K562 (cell line): ENCODE results near the gene CAPN8. TPM values are rescaled to one million over a fixed set of nuclear protein-coding genes. Genes with fewer than 3 reads are reported as not detected.

Experiments used
- ATAC-seq: fragments of 200-7000 bp; cut with Tn5 transposase; 3 replicates; pipeline ENCODE4 v1.9.1; 2020; ENCODE audit warnings: moderate library complexity
- BruUV-seq: library from RNA; stranded (reverse); fragments of 400-500 nt; replicated peaks from 2 replicates; lab custom pipeline; 2021; lab: Mats Ljungman, UMichigan
- CTCF ChIA-PET: fragments of 300-600 bp; formaldehyde crosslinking; extraction: SDS; loops from one replicate; lab custom pipeline; 2021; ENCODE audit warnings: low intra/inter-chr PET ratio; lab: Yijun Ruan, JAX
- POLR2A ChIA-PET: fragments of 300-600, 350-650 bp; sonication (Branson Sonifier 250); formaldehyde crosslinking; extraction: SDS; loops from one replicate; lab custom pipeline; 2021; ENCODE audit warnings: antibody characterized with exemption, inconsistent platforms; lab: Yijun Ruan, JAX
- DNase-seq, 4 experiments: peaks; one replicate each; pipeline versions ENCODE4 v3.0.0 to v3.0.0-alpha.2; 2011 to 2018; ENCODE audit warnings: low spot score in 3 of 4, mixed read lengths in 3 of 4; ENCODE audit errors: extremely low read depth in 1 of 4
- FAIRE-seq: peaks from 2 replicates; lab custom pipeline; 2011; peaks lifted over from hg19 to GRCh38; lab: Jason Lieb, UNC
- H2AFZ ChIP-seq: 2 replicates; pipeline ENCODE4 v1.6.0; 2011; ENCODE audit warnings: low read depth, low read length, control low read depth, inconsistent platforms
- H3K27ac ChIP-seq: fragments of 200-600 bp; 3 replicates; pipeline ENCODE4 v1.8.0; 2011; ENCODE audit warnings: low read depth, mild to moderate bottlenecking, control low read depth, inconsistent platforms, low read length, moderate library complexity, mixed read lengths; ENCODE audit errors: extremely low read depth
- H3K27me3 ChIP-seq, 2 experiments: fragments of 300-600 bp in 1 of 2; 2 replicates in 1 of 2; 3 replicates in 1 of 2; pipeline versions ENCODE4 v1.6.0 to v1.8.0; 2011; ENCODE audit warnings: inconsistent platforms in 2 of 2, low read length in 2 of 2, mild to moderate bottlenecking in 1 of 2, mixed read lengths in 1 of 2, moderate library complexity in 1 of 2; ENCODE audit not compliant: control insufficient read depth in 2 of 2, insufficient read depth in 2 of 2
- H3K36me3 ChIP-seq: fragments of 300-600 bp; 3 replicates; pipeline ENCODE4 v1.8.0; 2011; ENCODE audit warnings: mild to moderate bottlenecking, low read length, inconsistent platforms; ENCODE audit not compliant: control insufficient read depth, insufficient read depth
- H3K4me1 ChIP-seq, 2 experiments: fragments of 200-600 bp in 1 of 2; replicated peaks in 1 of 2; 2 replicates in 1 of 2; 3 replicates in 1 of 2; pipeline versions ENCODE4 v1.5.1 to v1.8.0; 2011; ENCODE audit warnings: inconsistent platforms in 2 of 2, low read length in 2 of 2, mild to moderate bottlenecking in 1 of 2, mixed read lengths in 1 of 2, moderate library complexity in 1 of 2; ENCODE audit not compliant: control insufficient read depth in 2 of 2, insufficient read depth in 2 of 2
- H3K4me2 ChIP-seq: 2 replicates; pipeline ENCODE4 v1.6.1; 2011; ENCODE audit warnings: low read length, control low read depth, inconsistent platforms, mixed read lengths; ENCODE audit not compliant: insufficient read depth
- H3K4me3 ChIP-seq: fragments of 200-600 bp; sonication (generic), shearing (Covaris generic); 2 replicates; pipeline ENCODE4 v1.5.1; 2016; ENCODE audit warnings: control low read depth, inconsistent platforms
- H3K79me2 ChIP-seq: fragments of 200-600 bp; 3 replicates; pipeline ENCODE4 v1.8.0; 2011; ENCODE audit warnings: low read length, inconsistent platforms; ENCODE audit not compliant: control insufficient read depth, insufficient read depth
- H3K9ac ChIP-seq, 2 experiments: 2 replicates each; pipeline versions ENCODE4 v1.6.0 to v1.6.1; 2011; ENCODE audit warnings: low read depth in 2 of 2, low read length in 2 of 2, control low read depth in 1 of 2, inconsistent platforms in 1 of 2, mild to moderate bottlenecking in 1 of 2, mixed read lengths in 1 of 2; ENCODE audit not compliant: insufficient read depth in 1 of 2
- H3K9me1 ChIP-seq: one replicate; pipeline ENCODE4 v1.6.0; 2011; ENCODE audit warnings: inconsistent platforms, mild to moderate bottlenecking, low read length, moderate library complexity; ENCODE audit not compliant: control insufficient read depth, insufficient read depth
- H3K9me3 ChIP-seq: replicated peaks from 2 replicates; pipeline ENCODE4 v1.5.1; 2011; ENCODE audit warnings: low read depth, low read length, inconsistent platforms; ENCODE audit not compliant: control insufficient read depth, insufficient read depth
- H4K20me1 ChIP-seq: replicated peaks from 2 replicates; pipeline ENCODE4 v1.6.1; 2011; ENCODE audit warnings: low read length, inconsistent platforms, mixed read lengths; ENCODE audit not compliant: control insufficient read depth, insufficient read depth
- CCNT2 ChIP-seq: IDR thresholded peaks from 2 replicates; pipeline ENCODE4 v1.6.1; 2011; ENCODE audit warnings: borderline replicate concordance, low read depth, mild to moderate bottlenecking, moderate library complexity, mixed read lengths, low read length; ENCODE audit not compliant: insufficient read length; ENCODE audit errors: extremely low read depth
- KHSRP ChIP-seq: fragments of 450-650 bp; IDR thresholded peaks from 2 replicates; pipeline ENCODE4 v1.6.1; 2017
- NELFE ChIP-seq: IDR thresholded peaks from 2 replicates; pipeline ENCODE4 v1.6.1; 2011; ENCODE audit warnings: mild to moderate bottlenecking; ENCODE audit not compliant: insufficient read depth, insufficient read length
- NFE2L1 ChIP-seq: fragments of 450-650 bp; IDR thresholded peaks from 2 replicates; pipeline ENCODE4 v1.6.1; 2016; ENCODE audit warnings: missing genetic modification characterization, low read depth, mild to moderate bottlenecking, missing compliant biosample characterization, moderate library complexity, borderline replicate concordance
- SMARCA5 ChIP-seq: fragments of 450-650 bp; IDR thresholded peaks from 2 replicates; pipeline ENCODE4 v1.6.1; 2016
- SMARCB1 ChIP-seq: IDR thresholded peaks from 2 replicates; pipeline ENCODE4 v1.6.1; 2011; ENCODE audit warnings: improper control_type of control experiment, low read depth; ENCODE audit not compliant: insufficient read length
- SRSF9 ChIP-seq: fragments of 200-400 bp; formaldehyde crosslinking; IDR thresholded peaks from 2 replicates; pipeline ENCODE4 v1.6.1; 2017; ENCODE audit warnings: low read depth, low read length, borderline replicate concordance
- U2AF1 ChIP-seq: fragments of 200-400 bp; formaldehyde crosslinking; optimal IDR thresholded peaks from 2 replicates; pipeline ENCODE3; 2017; ENCODE audit warnings: mild to moderate bottlenecking, low read depth, low read length, moderate library complexity
- YBX1 ChIP-seq: fragments of 450-650 bp; IDR thresholded peaks from 2 replicates; pipeline ENCODE4 v1.7.1; 2016; ENCODE audit warnings: mild to moderate bottlenecking
- WGBS: fragments of 100-300 bp; shearing (Covaris generic); methylation state at CpG from one replicate; pipeline ENCODE4 v1.1.6; 2016; ENCODE audit warnings: low coverage, mixed read lengths; ENCODE audit not compliant: insufficient coverage; ENCODE audit errors: missing lambda C conversion rate; 5-methylcytosine and 5-hydroxymethylcytosine counted together
- in situ Hi-C: fragments of 300-500 bp; cut with MboI; formaldehyde crosslinking; loops from 4 replicates; pipeline ENCODE4 v1.15.0; 2018; ENCODE audit warnings: inconsistent platforms, mixed read lengths
- intact Hi-C: fragments of 100-400 bp; cut with micrococcal nuclease; formaldehyde crosslinking; loops from 2 replicates; pipeline ENCODE4 v1.14.2; 2022
- polyA plus RNA-seq, 8 experiments: library from polyadenylated mRNA; depleted of rRNA in 4 of 8; stranded (reverse) in 5 of 8; unstranded in 3 of 8; fragments of >200 nt; fragmentation: Nextera tagmentation in 2 of 8; fragmentation: Illumina TruSeq in 1 of 8; extraction: Ambion mirVana in 2 of 8; extraction: Trizol in 1 of 8; gene quantifications; 2 replicates each; pipeline versions ENCODE4 v1.2.1 to v1.2.3, GENCODE V29; 2011 to 2014; ENCODE audit warnings: inconsistent platforms in 1 of 8, missing spikeins in 1 of 8
- total RNA-seq, 7 experiments: library from RNA; depleted of rRNA in 6 of 7; stranded (reverse); fragments of >200 nt in 6 of 7; fragmentation: Illumina TruSeq in 2 of 7; extraction: Trizol in 2 of 7; gene quantifications; 2 replicates each; pipeline versions ENCODE4 v1.2.1 to v1.2.3, GENCODE V29; 2011 to 2021; ENCODE audit warnings: low replicate concordance in 1 of 7
- TF ChIP-seq, protein P1 (sequence below): sonication (generic); formaldehyde crosslinking; IDR thresholded peaks from 2 replicates; pipeline ENCODE4 v1.9.0; 2022; ENCODE audit warnings: mild to moderate bottlenecking, missing genetic modification reagents
- TF ChIP-seq, protein P2 (sequence below): IDR thresholded peaks from 3 replicates; pipeline ENCODE4 v1.6.1; 2011; ENCODE audit warnings: borderline replicate concordance, mild to moderate bottlenecking; ENCODE audit not compliant: insufficient read length, insufficient read depth

Gene CAPN8
- total and polyA plus RNA-seq, 9 of the 15 experiments (the other 6 are each of a cell fraction or from before 2014, with no cell fraction given), result 0.06 TPM; not detected in 8

DNA sequence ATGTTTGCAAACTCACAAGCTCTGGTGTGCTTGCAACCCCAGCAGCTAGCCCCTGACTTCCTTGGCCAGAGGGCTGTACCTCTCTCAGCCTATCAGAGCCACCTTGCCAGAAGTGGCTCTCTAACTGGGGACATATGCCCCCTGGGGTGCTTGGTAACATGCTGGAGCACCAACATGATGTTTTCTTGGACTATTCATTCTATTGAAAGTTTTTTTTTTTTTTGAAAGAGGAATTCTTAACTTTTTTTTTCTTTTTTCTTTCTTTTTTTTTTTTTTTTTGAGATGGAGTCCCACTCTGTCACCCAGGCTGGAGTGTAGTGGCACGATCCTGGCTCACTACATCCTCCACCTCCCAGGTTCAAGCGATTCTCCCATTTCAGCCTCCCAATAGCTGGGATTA is 14.7 kb upstream of the CAPN8 start:
- H3K9me1 ChIP-seq, result no peaks in the 10 kb centered on the region
- DNase-seq (peak in 1 of 4 experiments; percentile 6), FAIRE-seq (no peak), ATAC-seq (no peak)
- ChIA-PET POLR2A (no interaction called here), CTCF (no interaction called here)
- WGBS, result 5% methylated on average over 2 of the region's 2 CpGs
- no peak overlapping the region for H3K4me3 ChIP-seq
- BruUV-seq, result no TSS peak
- H3K27me3 ChIP-seq, result peaks cover 16 to 33% of the 10 kb centered on the region in 2 experiments
- H3K9ac ChIP-seq, result no peak overlapping the region
- in situ Hi-C loops (loop anchor here (25.0 kb wide), 1 partner anchor 543 kb away; the partner anchor contains the start of gene TLR5), intact Hi-C loops (no loop called here)
- no peak overlapping the region for H2AFZ ChIP-seq
- H3K79me2 ChIP-seq, result no peaks in the 10 kb centered on the region
- H3K27ac ChIP-seq, result no peak overlapping the region
- no peaks in the 10 kb centered on the region for H3K9me3 ChIP-seq
- no peaks in the 10 kb centered on the region; a peak in 2 of 5 replicates for H3K4me1 ChIP-seq
- H3K4me2 ChIP-seq, result no peak overlapping the region
- TF ChIP-seq U2AF1, result no peak
- no peak for TF ChIP-seq KHSRP
- no peak for TF ChIP-seq SMARCA5
- TF ChIP-seq, protein P1, sequence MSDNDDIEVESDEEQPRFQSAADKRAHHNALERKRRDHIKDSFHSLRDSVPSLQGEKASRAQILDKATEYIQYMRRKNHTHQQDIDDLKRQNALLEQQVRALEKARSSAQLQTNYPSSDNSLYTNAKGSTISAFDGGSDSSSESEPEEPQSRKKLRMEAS (CRISPR knock-in tag), result no peak
- no peak for TF ChIP-seq NELFE
- no peak for TF ChIP-seq YBX1
- TF ChIP-seq, protein P2, sequence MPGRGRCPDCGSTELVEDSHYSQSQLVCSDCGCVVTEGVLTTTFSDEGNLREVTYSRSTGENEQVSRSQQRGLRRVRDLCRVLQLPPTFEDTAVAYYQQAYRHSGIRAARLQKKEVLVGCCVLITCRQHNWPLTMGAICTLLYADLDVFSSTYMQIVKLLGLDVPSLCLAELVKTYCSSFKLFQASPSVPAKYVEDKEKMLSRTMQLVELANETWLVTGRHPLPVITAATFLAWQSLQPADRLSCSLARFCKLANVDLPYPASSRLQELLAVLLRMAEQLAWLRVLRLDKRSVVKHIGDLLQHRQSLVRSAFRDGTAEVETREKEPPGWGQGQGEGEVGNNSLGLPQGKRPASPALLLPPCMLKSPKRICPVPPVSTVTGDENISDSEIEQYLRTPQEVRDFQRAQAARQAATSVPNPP, result no peak
- TF ChIP-seq NFE2L1 (tag), result no peak
- no peak for TF ChIP-seq CCNT2
- no peak for TF ChIP-seq SRSF9
- no peak for TF ChIP-seq SMARCB1
- no peaks in the 10 kb centered on the region for H3K36me3 ChIP-seq
- peaks cover 7% of the 10 kb centered on the region; the same call in 1 of the 2 replicates for H4K20me1 ChIP-seq
